Right renal pelvis (tissue), 4 donors: ENCODE measurements around the gene ELL2. TPM values are rescaled to one million over a fixed set of nuclear protein-coding genes. Genes with fewer than 3 reads are reported as not detected.
A peak's percentile ranks its signal among the peaks of the same experiment; 100 is the strongest.

Experiments used
- DNase-seq, 4 donors: peaks; one replicate each; pipeline ENCODE4 v3.0.0-alpha.2; 2013; ENCODE audit warnings: low read depth in 4 of 4, low spot score in 3 of 4, missing footprints in 1 of 4
- polyA plus RNA-seq, 4 donors: library from polyadenylated mRNA; unstranded; fragments of 120-200 nt; gene quantifications; one replicate each; pipeline ENCODE4 v1.2.1, GENCODE V29; 2013; ENCODE audit not compliant: insufficient read length in 4 of 4

ELL2 gene
- polyA plus RNA-seq: 10 to 100 TPM; 10.1 to 13.1 (median 12.8) TPM

- peak; percentile 82 to 84 (median 83) for DNase-seq
Measured at GRCh38 chr5:95961617-95962474, at the start of gene ELL2. Gene ELL2, minus strand, starts transcription at chr5:95961851. Its CDS starts 130 bp downstream, at chr5:95961721.

- DNase-seq: no peak
Measured at GRCh38 chr5:96008987-96009647, 47.5 kb upstream of the ELL2 start.

- no peak for DNase-seq
Measured at GRCh38 chr5:96008487-96008886, 46.8 kb upstream of the ELL2 start.

- no peak for DNase-seq
Measured at GRCh38 chr5:96007051-96007450, 45.4 kb upstream of the ELL2 start.

- DNase-seq: no peak
Measured at GRCh38 chr5:96006291-96006690, 44.6 kb upstream of the ELL2 start.

GRCh38 chr5:96004754-96005153, 43.1 kb upstream of the ELL2 start:
- DNase-seq: no peak

GRCh38 chr5:96004087-96004486, 42.4 kb upstream of the ELL2 start:
- DNase-seq: no peak

GRCh38 chr5:96001262-96001661, 39.6 kb upstream of the ELL2 start:
- DNase-seq: peak in 1 of 4 donors; percentile 11

GRCh38 chr5:96000308-96000707, 38.7 kb upstream of the ELL2 start:
- DNase-seq: no peak

- no peak for DNase-seq
Measured at GRCh38 chr5:95996904-95997723, 35.5 kb upstream of the ELL2 start.

GRCh38 chr5:95995962-95996489, 34.4 kb upstream of the ELL2 start:
- no peak for DNase-seq

GRCh38 chr5:95993776-95994175, 32.1 kb upstream of the ELL2 start:
- DNase-seq: no peak

GRCh38 chr5:95993266-95993665, 31.6 kb upstream of the ELL2 start:
- DNase-seq: no peak

GRCh38 chr5:95989283-95990048, 27.8 kb upstream of the ELL2 start:
- DNase-seq: no peak

GRCh38 chr5:95988877-95989276, 27.2 kb upstream of the ELL2 start:
- peak in 1 of 4 donors; percentile 4 for DNase-seq

- DNase-seq: no peak
Measured at GRCh38 chr5:95988094-95988493, 26.4 kb upstream of the ELL2 start.

- DNase-seq: no peak
Measured at GRCh38 chr5:95986937-95987520, 25.4 kb upstream of the ELL2 start.

- no peak for DNase-seq
Measured at GRCh38 chr5:95986001-95986400, 24.4 kb upstream of the ELL2 start.

- DNase-seq: no peak
Measured at GRCh38 chr5:95985249-95985648, 23.6 kb upstream of the ELL2 start.
